K562 (cell line): ENCODE data around the gene WFIKKN2. TPM values are rescaled to one million over a fixed set of nuclear protein-coding genes. Genes with fewer than 3 reads are reported as not detected.

Experiments
- CCNT2 ChIP-seq: IDR thresholded peaks from 2 replicates; pipeline ENCODE4 v1.6.1; 2011; ENCODE audit warnings: borderline replicate concordance, low read depth, mild to moderate bottlenecking, moderate library complexity, mixed read lengths, low read length; ENCODE audit not compliant: insufficient read length; ENCODE audit errors: extremely low read depth
- CTBP1 ChIP-seq: fragments of 450-650 bp; IDR thresholded peaks from 2 replicates; pipeline ENCODE4 v1.6.1; 2016; ENCODE audit warnings: borderline replicate concordance
- CTCF ChIP-seq, 3 experiments: IDR thresholded peaks in 2 of 3; conservative IDR thresholded peaks in 1 of 3; 2 replicates each; pipeline ENCODE4 v1.5.1; 2011 to 2012; ENCODE audit warnings: low read length in 3 of 3, mild to moderate bottlenecking in 3 of 3, control low read depth in 2 of 3, improper control_type of control experiment in 1 of 3, inconsistent platforms in 1 of 3, low read depth in 1 of 3, mixed read lengths in 1 of 3, moderate library complexity in 1 of 3; ENCODE audit not compliant: insufficient read depth in 2 of 3
- IRF2 ChIP-seq: sonication (generic); formaldehyde crosslinking; IDR thresholded peaks from 2 replicates; pipeline ENCODE4 v1.8.1; 2022; ENCODE audit warnings: mild to moderate bottlenecking, missing genetic modification reagents
- RBFOX2 ChIP-seq: fragments of 200-400 bp; formaldehyde crosslinking; IDR thresholded peaks from 2 replicates; pipeline ENCODE4 v1.6.1; 2017; ENCODE audit warnings: low read depth, mild to moderate bottlenecking, low read length, moderate library complexity
- REST ChIP-seq, 2 experiments: fragments of 450-650 bp; formaldehyde crosslinking in 1 of 2; IDR thresholded peaks; 2 replicates each; pipeline versions ENCODE4 v1.4.0 to v1.6.1; 2014 to 2020; ENCODE audit warnings: mild to moderate bottlenecking in 2 of 2, borderline replicate concordance in 1 of 2, low read depth in 1 of 2
- SIRT6 ChIP-seq: IDR thresholded peaks from one replicate; pipeline ENCODE4 v1.6.1; 2012; ENCODE audit warnings: low read depth, mild to moderate bottlenecking, control low read depth, inconsistent platforms, low read length, moderate library complexity
- SMC3 ChIP-seq: conservative IDR thresholded peaks from 2 replicates; pipeline ENCODE4 v1.6.1; 2011; ENCODE audit warnings: low read depth, low read length, improper control_type of control experiment; ENCODE audit not compliant: insufficient read depth
- SRSF1 ChIP-seq: fragments of 200-400 bp; formaldehyde crosslinking; IDR thresholded peaks from 2 replicates; pipeline ENCODE4 v1.6.1; 2017; ENCODE audit warnings: mild to moderate bottlenecking, low read depth, low read length, moderate library complexity
- TRIM25 ChIP-seq: fragments of 450-650 bp; IDR thresholded peaks from 2 replicates; pipeline ENCODE4 v1.7.0; 2016; ENCODE audit warnings: borderline replicate concordance
- YY1 ChIP-seq, 3 experiments: IDR thresholded peaks; 2 replicates each; pipeline ENCODE4 v1.6.1; 2011; ENCODE audit warnings: low read length in 2 of 3, mild to moderate bottlenecking in 2 of 3, moderate library complexity in 2 of 3, borderline replicate concordance in 1 of 3, control low read depth in 1 of 3, low read depth in 1 of 3; ENCODE audit not compliant: insufficient read depth in 3 of 3, insufficient replicate concordance in 2 of 3, control insufficient read depth in 1 of 3, insufficient read length in 1 of 3; ENCODE audit errors: extremely low read depth in 1 of 3
- polyA plus RNA-seq, 8 experiments: library from polyadenylated mRNA; depleted of rRNA in 4 of 8; stranded (reverse) in 5 of 8; unstranded in 3 of 8; fragments of >200 nt; fragmentation: Nextera tagmentation in 2 of 8; fragmentation: Illumina TruSeq in 1 of 8; extraction: Ambion mirVana in 2 of 8; extraction: Trizol in 1 of 8; gene quantifications; 2 replicates each; pipeline versions ENCODE4 v1.2.1 to v1.2.3, GENCODE V29; 2011 to 2014; ENCODE audit warnings: inconsistent platforms in 1 of 8, missing spikeins in 1 of 8
- total RNA-seq, 7 experiments: library from RNA; depleted of rRNA in 6 of 7; stranded (reverse); fragments of >200 nt in 6 of 7; fragmentation: Illumina TruSeq in 2 of 7; extraction: Trizol in 2 of 7; gene quantifications; 2 replicates each; pipeline versions ENCODE4 v1.2.1 to v1.2.3, GENCODE V29; 2011 to 2021; ENCODE audit warnings: low replicate concordance in 1 of 7

Gene WFIKKN2
- total and polyA plus RNA-seq, 9 of the 15 experiments (the other 6 are each of a cell fraction or from before 2014, with no cell fraction given): 0.07 TPM; not detected in 8

GRCh38 chr17:50863221-50863843 lies 27.9 kb downstream of the WFIKKN2 start (continued):
- TF ChIP-seq TRIM25 (no peak), CCNT2 (peak; percentile 17), REST (IDR thresholded peaks at IDR 0.05; ENCODE audit: borderline replicate concordance) (peak; percentile 60), REST (CRISPR knock-in tag; IDR thresholded peaks at IDR 0.05; ENCODE audit: low read depth) (no peak), YY1 (IDR thresholded peaks at IDR 0.05; ENCODE audit: borderline replicate concordance in 1 of 3, control insufficient read depth in 1 of 3, extremely low read depth in 1 of 3, insufficient read depth in 3 of 3, insufficient read length in 1 of 3, insufficient replicate concordance in 2 of 3, low read depth in 1 of 3, low read length in 2 of 3) (peak in 1 of 3 experiments; percentile 11), SRSF1 (no peak), CTBP1 (peak; percentile 25; the same call in 1 of the 2 replicates), IRF2 (CRISPR knock-in tag) (no peak), CTCF (IDR thresholded peaks at IDR 0.05 in 2 of 3, conservative IDR thresholded peaks at IDR 0.05 in 1 of 3; ENCODE audit: insufficient read depth in 2 of 3, low read depth in 1 of 3, low read length in 3 of 3) (peak; percentile 62 to 82 (median 75)), SIRT6 (no peak), SMC3 (0 out of 2 replicates have a peak, but pooled peaks have one; percentile 13), RBFOX2 (peak; percentile 44; the same call in 1 of the 2 replicates)
